Central memory CD8-positive, alpha-beta T cell (primary cell): Measurements from ENCODE around the gene MAP2K1.

Experiments
- ATAC-seq: fragments of 150-1000 bp; cut with Tn5 transposase; replicated peaks from 2 replicates; pipeline ENCODE4 v1.10.0; 2022; ENCODE audit warnings: mild to moderate bottlenecking, moderate FRiP score, moderate number of reproducible peaks; ENCODE audit not compliant: poor library complexity, severe bottlenecking; ENCODE audit errors: extremely low read depth
- DNase-seq, 2 donors: peaks; one replicate each; pipeline ENCODE4 v3.0.0; 2021; ENCODE audit warnings: low spot score in 2 of 2
- H3K27ac Mint-ChIP-seq: one replicate; pipeline ENCODE4 v1.8.0; 2022; ENCODE audit warnings: low read depth, mild to moderate bottlenecking, moderate library complexity, mixed read lengths
- H3K27me3 Mint-ChIP-seq: one replicate; pipeline ENCODE4 v1.8.0; 2022; ENCODE audit warnings: mixed read lengths
- H3K36me3 Mint-ChIP-seq: one replicate; pipeline ENCODE4 v1.8.0; 2022; ENCODE audit warnings: mild to moderate bottlenecking, moderate library complexity, mixed read lengths; ENCODE audit not compliant: insufficient read depth
- H3K4me1 Mint-ChIP-seq: one replicate; pipeline ENCODE4 v1.8.0; 2022; ENCODE audit warnings: mixed read lengths
- H3K4me3 Mint-ChIP-seq: one replicate; pipeline ENCODE4 v1.8.0; 2022; ENCODE audit warnings: mild to moderate bottlenecking, moderate library complexity, mixed read lengths
- H3K9me3 Mint-ChIP-seq: one replicate; pipeline ENCODE4 v1.8.0; 2022; ENCODE audit warnings: mixed read lengths

The MAP2K1 gene

GRCh38 chr15:66508293-66508883 is 121.7 kb downstream of the MAP2K1 start:
- peaks cover 27% of the 10 kb centered on the region for H3K4me1 Mint-ChIP-seq
- peaks cover 18% of the 10 kb centered on the region for H3K36me3 Mint-ChIP-seq
- DNase-seq (no peak), ATAC-seq (no peak)
- H3K27ac Mint-ChIP-seq: no peak overlapping the region
- no peaks in the 10 kb centered on the region for H3K27me3 Mint-ChIP-seq
- H3K9me3 Mint-ChIP-seq: no peaks in the 10 kb centered on the region
- no peak overlapping the region for H3K4me3 Mint-ChIP-seq

- H3K27ac Mint-ChIP-seq: no peak overlapping the region
- H3K4me1 Mint-ChIP-seq: no peaks in the 10 kb centered on the region
- peaks cover 21% of the 10 kb centered on the region for H3K36me3 Mint-ChIP-seq
- no peak overlapping the region for H3K4me3 Mint-ChIP-seq
- H3K9me3 Mint-ChIP-seq: no peaks in the 10 kb centered on the region
- H3K27me3 Mint-ChIP-seq: no peaks in the 10 kb centered on the region
- no peak for DNase-seq
- no peak for ATAC-seq
Observed at GRCh38 chr15:66514586-66514985, 127.9 kb downstream of the MAP2K1 start.

GRCh38 chr15:66515901-66516322 is 129.2 kb downstream of the MAP2K1 start:
- ATAC-seq (no peak), DNase-seq (no peak)
- Mint-ChIP-seq H3K36me3 (peaks cover 21% of the 10 kb centered on the region), H3K27ac (no peak overlapping the region), H3K9me3 (no peaks in the 10 kb centered on the region), H3K4me1 (no peaks in the 10 kb centered on the region), H3K4me3 (no peak overlapping the region), H3K27me3 (no peaks in the 10 kb centered on the region)

GRCh38 chr15:66523926-66524325 is 137.2 kb downstream of the MAP2K1 start:
- Mint-ChIP-seq H3K27me3 (no peaks in the 10 kb centered on the region), H3K36me3 (peaks cover 12% of the 10 kb centered on the region), H3K4me3 (no peak overlapping the region), H3K4me1 (peaks cover 9% of the 10 kb centered on the region), H3K9me3 (no peaks in the 10 kb centered on the region), H3K27ac (no peak overlapping the region)
- DNase-seq (no peak), ATAC-seq (no peak)

GRCh38 chr15:66524838-66525237 is 138.1 kb downstream of the MAP2K1 start:
- H3K27me3 Mint-ChIP-seq: no peaks in the 10 kb centered on the region

GRCh38 chr15:66535056-66535455 is 148.3 kb downstream of the MAP2K1 start:
- Mint-ChIP-seq H3K9me3 (no peaks in the 10 kb centered on the region), H3K27me3 (no peaks in the 10 kb centered on the region), H3K36me3 (peaks cover 18% of the 10 kb centered on the region), H3K27ac (no peak overlapping the region), H3K4me3 (no peak overlapping the region), H3K4me1 (no peaks in the 10 kb centered on the region)
- DNase-seq (no peak), ATAC-seq (no peak)

More at GRCh38 chr15:66524838-66525237, 138.1 kb downstream of the MAP2K1 start:
- DNase-seq (no peak), ATAC-seq (no peak)
- peaks cover 9% of the 10 kb centered on the region for H3K4me1 Mint-ChIP-seq
- no peaks in the 10 kb centered on the region for H3K9me3 Mint-ChIP-seq
- H3K36me3 Mint-ChIP-seq: peaks cover 14% of the 10 kb centered on the region
- no peak overlapping the region for H3K27ac Mint-ChIP-seq
- H3K4me3 Mint-ChIP-seq: no peak overlapping the region
